Effector memory CD4-positive, alpha-beta T cell (primary cell): ENCODE data around the gene ST3GAL5.
"Not testable (repeated sequence)": the region's sequence is repeated elsewhere in the genome, so short reads cannot be mapped to it uniquely, and the experiment has no call there.

Experiments used
- DNase-seq, 3 donors: peaks; one replicate each; pipeline ENCODE4 v3.0.0-alpha.2; 2020
- H3K27ac ChIP-seq: 2 replicates; pipeline ENCODE4 v1.7.0; 2013; ENCODE audit warnings: mild to moderate bottlenecking, low read length, moderate library complexity; ENCODE audit not compliant: insufficient read depth, poor library complexity, severe bottlenecking
- H3K27me3 ChIP-seq: replicated peaks from 2 replicates; pipeline ENCODE4 v1.7.0; 2013; ENCODE audit warnings: mild to moderate bottlenecking, low read length; ENCODE audit not compliant: insufficient read depth, control insufficient read depth, poor library complexity, severe bottlenecking
- H3K36me3 ChIP-seq: 2 replicates; pipeline ENCODE4 v1.7.0; 2013; ENCODE audit warnings: mild to moderate bottlenecking, low read length, moderate library complexity; ENCODE audit not compliant: control insufficient read depth, insufficient read depth
- H3K4me1 ChIP-seq: 2 replicates; pipeline ENCODE4 v1.7.0; 2013; ENCODE audit warnings: low read length, mild to moderate bottlenecking; ENCODE audit not compliant: control insufficient read depth, insufficient read depth, poor library complexity, severe bottlenecking
- H3K4me3 ChIP-seq: 2 replicates; pipeline ENCODE4 v1.7.0; 2013; ENCODE audit warnings: low read length, low read depth, mild to moderate bottlenecking; ENCODE audit not compliant: insufficient read depth, poor library complexity, severe bottlenecking
- H3K9me3 ChIP-seq: 2 replicates; pipeline ENCODE4 v1.7.0; 2013; ENCODE audit warnings: mild to moderate bottlenecking, low read length, moderate library complexity; ENCODE audit not compliant: control insufficient read depth

ST3GAL5 gene

DNA sequence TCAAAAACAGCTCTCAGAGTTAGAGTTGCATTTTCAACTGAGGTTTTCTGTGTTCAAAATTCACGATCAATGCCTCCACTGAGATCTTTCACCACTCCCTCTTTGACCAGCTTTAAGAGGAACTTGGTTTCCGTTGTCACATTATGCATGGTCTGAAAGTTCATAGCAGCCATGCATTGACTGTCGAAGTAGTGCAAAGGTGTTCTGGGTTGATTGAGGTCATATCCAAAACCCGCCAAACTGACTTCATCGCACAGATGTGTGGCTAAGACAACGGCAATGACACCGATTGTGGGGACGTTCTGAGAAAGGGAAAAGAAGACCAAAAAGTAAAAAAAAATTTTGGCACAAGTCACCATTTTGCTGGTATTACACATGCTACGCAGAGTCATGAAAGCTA is 48.7 kb downstream of the ST3GAL5 start:
- H3K9me3 ChIP-seq: no peaks in the 10 kb centered on the region
- DNase-seq: no peak
- peaks cover 17% of the 10 kb centered on the region for H3K36me3 ChIP-seq
- H3K4me3 ChIP-seq: no peak overlapping the region
- H3K4me1 ChIP-seq: no peaks in the 10 kb centered on the region
- no peak overlapping the region for H3K27ac ChIP-seq
- no peaks in the 10 kb centered on the region for H3K27me3 ChIP-seq

DNA sequence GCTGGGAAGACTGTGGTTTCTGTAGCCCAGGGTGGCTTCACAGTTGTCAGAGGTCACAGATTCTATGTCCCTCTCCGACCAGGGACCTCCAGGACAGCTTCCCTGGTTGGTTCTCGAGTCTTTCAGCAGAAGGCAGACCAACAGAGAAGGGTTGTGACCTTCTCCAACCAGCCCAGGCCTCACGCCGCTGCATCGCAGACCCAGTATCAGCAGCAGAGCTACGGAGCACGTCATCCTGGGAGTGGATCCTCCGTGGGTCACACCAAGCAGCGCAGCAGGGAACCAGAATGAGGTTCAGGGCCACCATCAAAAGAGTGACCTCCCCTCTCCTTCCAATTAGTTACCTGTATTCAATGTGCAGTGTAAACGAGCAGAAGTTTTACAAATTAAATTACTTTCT is 49.3 kb downstream of the ST3GAL5 start:
- H3K4me3 ChIP-seq: no peak overlapping the region
- H3K36me3 ChIP-seq: peaks cover 11% of the 10 kb centered on the region
- H3K27me3 ChIP-seq: no peaks in the 10 kb centered on the region
- no peak for DNase-seq
- H3K4me1 ChIP-seq: no peaks in the 10 kb centered on the region
- no peaks in the 10 kb centered on the region for H3K9me3 ChIP-seq
- no peak overlapping the region for H3K27ac ChIP-seq

DNA sequence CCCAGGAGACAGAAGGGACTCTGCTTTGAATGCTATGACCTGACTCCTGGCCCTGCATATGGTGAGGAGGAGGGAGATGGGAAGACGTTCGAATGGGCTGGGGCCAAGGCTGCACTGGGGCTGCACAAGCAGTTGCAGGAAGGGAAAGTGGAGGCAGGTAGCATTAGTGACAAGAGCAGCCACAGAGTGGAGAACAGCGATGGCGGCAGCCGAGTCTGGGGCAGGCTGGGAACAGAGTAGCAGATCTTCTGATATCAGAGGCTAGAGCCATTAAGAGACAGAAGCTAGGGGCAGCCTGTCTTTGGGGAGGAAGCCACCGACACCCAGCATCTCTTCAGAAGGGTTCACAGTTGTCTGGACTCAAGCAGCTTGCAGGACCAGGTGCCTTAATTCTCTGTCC is 50.1 kb downstream of the ST3GAL5 start:
- Histone ChIP-seq H3K9me3 (no peaks in the 10 kb centered on the region), H3K4me3 (no peak overlapping the region), H3K27ac (no peak overlapping the region), H3K27me3 (no peaks in the 10 kb centered on the region), H3K4me1 (no peaks in the 10 kb centered on the region), H3K36me3 (peaks cover 6% of the 10 kb centered on the region)
- DNase-seq: no peak

DNA sequence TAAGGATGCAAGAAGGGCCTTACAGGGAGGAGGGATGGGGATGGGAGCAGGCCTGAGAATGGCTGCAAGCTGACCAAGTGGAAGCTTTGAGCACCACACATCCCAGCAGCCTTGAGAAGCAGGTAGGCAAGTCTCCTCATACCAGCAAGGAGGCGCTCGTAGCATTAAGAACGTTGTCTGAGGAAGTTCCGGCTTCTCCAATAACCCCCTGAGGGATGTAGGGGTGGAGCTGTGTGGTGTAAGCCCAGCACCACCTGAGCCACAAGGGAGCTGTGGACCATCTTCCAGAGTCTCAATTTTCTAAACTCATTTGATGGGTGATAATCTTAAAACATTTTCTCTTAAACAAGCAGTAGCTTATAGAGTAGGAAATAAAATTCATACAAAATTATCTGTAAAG is 50.6 kb downstream of the ST3GAL5 start:
- no peak for DNase-seq
- H3K27ac ChIP-seq: no peak overlapping the region
- H3K4me3 ChIP-seq: no peak overlapping the region
- no peaks in the 10 kb centered on the region for H3K9me3 ChIP-seq
- no peaks in the 10 kb centered on the region for H3K4me1 ChIP-seq
- H3K27me3 ChIP-seq: no peaks in the 10 kb centered on the region
- H3K36me3 ChIP-seq: peaks cover 6% of the 10 kb centered on the region

DNA sequence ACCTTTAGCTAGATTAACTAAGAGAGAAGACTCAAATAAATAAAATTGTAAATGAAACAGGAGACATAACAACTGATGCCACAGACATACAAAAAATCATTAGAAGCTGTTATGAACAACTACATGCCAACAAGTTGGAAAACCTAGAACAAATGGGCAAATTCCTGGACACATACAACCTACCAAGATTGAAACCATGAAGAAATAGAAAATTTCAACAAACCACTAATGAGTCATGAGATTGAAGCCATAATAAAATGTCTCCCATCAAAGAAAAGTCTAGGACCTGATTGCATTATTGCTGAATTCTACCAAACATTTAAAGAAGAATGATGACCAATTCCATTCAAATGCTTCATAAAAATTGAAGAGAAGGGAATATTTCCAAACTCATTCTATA is 54.3 kb downstream of the ST3GAL5 start:
- no peak overlapping the region for H3K4me3 ChIP-seq
- H3K9me3 ChIP-seq: no peaks in the 10 kb centered on the region
- H3K27ac ChIP-seq: no peak overlapping the region
- no peaks in the 10 kb centered on the region for H3K4me1 ChIP-seq
- H3K36me3 ChIP-seq: no peaks in the 10 kb centered on the region
- no peaks in the 10 kb centered on the region for H3K27me3 ChIP-seq
- DNase-seq: no peak

DNA sequence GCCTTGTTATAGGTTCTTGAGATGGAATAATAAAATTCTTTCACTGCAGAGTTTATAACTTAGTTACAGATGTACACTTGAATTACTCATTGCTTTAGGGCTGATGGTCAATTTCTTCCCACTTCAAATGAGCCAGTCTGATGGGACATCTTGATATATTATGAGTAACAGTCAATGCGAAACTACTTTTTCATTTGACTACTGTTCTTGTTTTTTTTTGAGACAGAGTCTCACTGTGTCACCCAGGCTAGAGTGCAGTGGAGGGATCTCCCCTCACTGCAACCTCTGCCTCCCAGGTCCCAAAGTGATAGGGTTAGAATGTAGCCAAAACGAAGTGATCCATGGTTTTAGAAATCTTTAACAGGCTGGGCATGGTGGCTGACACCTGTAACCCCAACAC is 57.1 kb downstream of the ST3GAL5 start:
- Histone ChIP-seq H3K27me3 (no peaks in the 10 kb centered on the region), H3K27ac (no peak overlapping the region), H3K4me1 (peaks cover 5% of the 10 kb centered on the region), H3K36me3 (no peaks in the 10 kb centered on the region), H3K4me3 (no peak overlapping the region), H3K9me3 (no peaks in the 10 kb centered on the region)
- DNase-seq: no peak

DNA sequence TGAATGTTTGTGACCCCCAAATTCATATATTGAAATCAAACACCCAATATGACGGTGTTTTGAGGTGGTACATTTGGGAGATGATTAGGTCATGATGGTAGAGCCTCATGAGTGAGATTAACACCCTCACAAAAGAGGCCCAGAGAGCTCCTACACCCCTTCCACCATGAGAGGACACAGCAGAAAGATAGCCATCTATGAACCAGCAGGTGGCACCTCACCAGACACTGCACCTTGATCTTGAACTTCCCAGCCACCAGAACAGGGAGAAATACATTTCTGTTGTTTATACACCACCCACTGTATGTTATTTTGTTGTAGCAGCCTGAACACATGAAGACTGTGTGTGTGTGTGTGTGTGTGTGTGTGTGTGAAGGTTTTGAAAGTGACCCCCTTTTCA is 58.1 kb downstream of the ST3GAL5 start:
- Histone ChIP-seq H3K27me3 (no peaks in the 10 kb centered on the region), H3K4me3 (no peak overlapping the region), H3K9me3 (no peaks in the 10 kb centered on the region), H3K4me1 (peaks cover 5% of the 10 kb centered on the region), H3K36me3 (no peaks in the 10 kb centered on the region), H3K27ac (no peak overlapping the region)
- no peak for DNase-seq

DNA sequence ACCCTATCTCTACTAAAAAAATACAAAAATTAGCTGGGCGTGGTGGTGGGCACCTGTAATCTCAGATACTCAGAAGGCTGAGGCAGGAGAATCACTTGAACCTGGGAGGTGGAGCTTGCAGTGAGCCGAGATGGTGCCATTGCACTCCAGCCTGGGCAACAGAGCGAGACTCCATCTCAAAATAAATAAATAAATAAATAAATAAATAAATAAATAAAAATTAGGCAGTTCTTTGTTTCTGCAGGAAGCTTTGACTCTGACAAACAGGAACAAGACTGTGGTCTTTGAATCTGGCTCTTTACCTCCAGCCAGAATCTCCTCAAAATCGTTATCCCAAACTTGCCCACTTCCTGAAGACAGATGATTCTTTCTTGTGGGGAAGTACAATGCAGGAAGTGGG is 59.4 kb downstream of the ST3GAL5 start:
- not testable (repeated sequence) for H3K4me3 ChIP-seq, H3K36me3 ChIP-seq, H3K27ac ChIP-seq, DNase-seq, H3K27me3 ChIP-seq, H3K9me3 ChIP-seq, H3K4me1 ChIP-seq

DNA sequence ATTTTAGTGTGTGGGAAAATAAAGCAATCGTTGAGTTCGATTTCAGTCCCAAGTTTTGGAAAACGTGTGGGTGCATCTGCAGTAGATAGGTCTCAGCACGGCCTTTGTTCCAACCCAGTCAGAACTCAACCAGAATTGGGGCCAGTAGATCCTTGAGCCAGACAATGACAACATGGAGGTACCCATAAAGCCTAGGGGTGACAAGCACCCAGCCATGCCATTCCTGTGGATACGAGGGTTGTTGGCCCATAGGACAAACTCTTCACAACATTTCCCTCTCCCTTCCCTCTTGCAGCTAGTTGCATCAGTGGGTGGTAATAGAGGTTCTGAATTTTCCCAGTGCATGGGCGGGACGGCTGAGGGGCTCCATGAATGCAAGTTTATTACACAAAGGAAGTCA is 60.1 kb downstream of the ST3GAL5 start:
- H3K36me3 ChIP-seq: no peaks in the 10 kb centered on the region
- peaks cover 5% of the 10 kb centered on the region for H3K4me1 ChIP-seq
- no peak for DNase-seq
- no peaks in the 10 kb centered on the region for H3K9me3 ChIP-seq
- H3K27ac ChIP-seq: no peak overlapping the region
- H3K4me3 ChIP-seq: no peak overlapping the region
- H3K27me3 ChIP-seq: no peaks in the 10 kb centered on the region

DNA sequence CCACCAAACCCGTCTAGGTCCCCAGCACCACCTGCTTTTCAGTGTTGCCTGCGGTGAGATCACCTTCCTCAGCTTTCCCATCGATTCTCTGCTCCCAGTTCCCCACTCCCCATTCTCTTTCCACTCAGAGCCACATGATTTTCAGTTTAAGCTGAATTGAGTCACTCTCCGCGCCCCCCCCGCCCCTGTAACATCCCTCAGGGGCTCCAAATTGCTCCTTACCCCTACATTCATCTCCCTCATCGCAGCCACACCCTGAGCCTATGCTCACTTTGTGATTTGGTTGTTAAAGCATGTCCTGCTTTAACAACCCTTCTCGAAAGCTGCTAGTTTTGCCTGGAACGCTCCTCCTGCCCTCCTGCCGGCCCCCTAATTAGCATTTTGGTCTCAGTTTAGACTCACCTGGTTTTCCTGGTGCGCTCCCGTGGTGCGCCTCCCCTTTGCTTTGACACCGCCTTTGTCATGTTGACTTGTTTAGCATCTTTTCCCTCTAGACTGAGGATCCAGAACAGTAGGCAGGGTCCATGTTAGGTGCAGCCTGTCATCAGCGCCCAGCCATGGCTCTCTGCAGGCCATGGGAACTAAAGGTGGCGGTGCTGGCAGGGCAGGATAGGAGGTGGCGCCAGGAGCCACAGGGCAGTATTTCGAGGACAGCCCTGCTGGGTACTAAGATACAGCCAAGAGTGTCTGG is 60.8 kb downstream of the ST3GAL5 start:
- no peaks in the 10 kb centered on the region for H3K9me3 ChIP-seq
- no peaks in the 10 kb centered on the region for H3K27me3 ChIP-seq
- no peaks in the 10 kb centered on the region for H3K36me3 ChIP-seq
- H3K4me1 ChIP-seq: peaks cover 5% of the 10 kb centered on the region
- DNase-seq: no peak
- no peak overlapping the region for H3K27ac ChIP-seq
- H3K4me3 ChIP-seq: no peak overlapping the region
